GM21447 (cell line): Measurements from ENCODE around the gene YAP1.

Experiments used
- ATAC-seq: cut with Tn5 transposase; IDR thresholded peaks from one replicate; pipeline ENCODE4 v1.9.1; 2021; ENCODE audit not compliant: unreplicated experiment

The YAP1 gene

DNA sequence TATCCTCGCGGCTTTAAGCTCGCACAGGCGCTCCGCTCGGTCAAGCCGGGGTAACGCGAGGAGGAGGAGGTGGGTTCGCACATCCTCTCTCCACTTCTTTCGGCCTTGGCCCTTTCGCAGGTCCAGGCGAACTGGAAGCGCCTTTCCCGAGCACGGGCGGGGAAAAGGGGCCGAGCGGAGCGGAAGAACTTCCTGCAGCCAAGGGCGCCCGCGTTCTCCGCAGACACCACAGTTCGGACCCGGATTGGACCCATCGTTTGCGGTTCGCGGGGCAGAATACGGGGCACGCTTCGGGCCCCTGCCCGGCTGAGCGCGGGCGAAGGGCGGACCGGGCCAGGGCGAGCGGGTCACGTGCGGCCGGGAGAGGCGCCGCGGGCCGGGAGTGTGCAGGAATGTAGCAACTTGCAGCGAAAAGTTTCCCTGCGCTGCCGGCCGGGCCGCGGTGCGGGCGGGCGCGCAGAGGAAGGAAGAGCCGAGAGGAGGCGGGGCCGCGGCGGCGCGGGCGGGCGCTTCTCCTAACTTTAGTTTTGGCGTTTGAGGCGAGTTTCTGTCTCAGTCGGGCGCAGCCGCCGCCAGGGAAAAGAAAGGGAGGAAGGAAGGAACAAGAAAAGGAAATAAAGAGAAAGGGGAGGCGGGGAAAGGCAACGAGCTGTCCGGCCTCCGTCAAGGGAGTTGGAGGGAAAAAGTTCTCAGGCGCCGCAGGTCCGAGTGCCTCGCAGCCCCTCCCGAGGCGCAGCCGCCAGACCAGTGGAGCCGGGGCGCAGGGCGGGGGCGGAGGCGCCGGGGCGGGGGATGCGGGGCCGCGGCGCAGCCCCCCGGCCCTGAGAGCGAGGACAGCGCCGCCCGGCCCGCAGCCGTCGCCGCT lies at the start of gene YAP1:
YAP1 (plus strand) TSS at position 552 of the 865 bp plus-strand sequence. CDS start 402 bp downstream, outside the sequence.
- ATAC-seq: peak; percentile 91

- ATAC-seq: no peak
These were observed 49.0 kb upstream of the YAP1 start for GRCh38 chr11:102061276-102061675.

GRCh38 chr11:102062106-102062505 lies 48.1 kb upstream of the YAP1 start:
- no peak for ATAC-seq

DNA sequence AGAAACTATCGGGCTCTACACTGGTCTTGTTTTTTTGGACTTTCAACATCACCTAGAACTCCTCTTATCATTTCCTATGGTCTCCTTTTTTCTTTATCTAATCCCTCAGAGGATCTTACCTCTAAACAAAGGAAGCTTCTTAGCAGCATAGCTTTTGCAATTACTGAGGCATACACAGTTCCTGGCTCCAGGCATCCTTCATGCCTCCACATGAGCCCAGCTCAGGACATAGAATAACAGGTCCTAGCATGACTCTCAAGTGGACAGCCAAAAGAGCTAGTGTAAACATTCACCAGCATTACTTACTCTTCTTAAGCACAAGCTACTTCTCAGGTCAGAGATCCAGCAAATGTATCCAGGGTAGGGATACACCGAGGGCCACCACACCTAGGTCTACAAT lies 45.9 kb upstream of the YAP1 start:
- ATAC-seq: no peak

- ATAC-seq: no peak
These were observed 39.5 kb upstream of the YAP1 start for GRCh38 chr11:102070766-102071165.

DNA sequence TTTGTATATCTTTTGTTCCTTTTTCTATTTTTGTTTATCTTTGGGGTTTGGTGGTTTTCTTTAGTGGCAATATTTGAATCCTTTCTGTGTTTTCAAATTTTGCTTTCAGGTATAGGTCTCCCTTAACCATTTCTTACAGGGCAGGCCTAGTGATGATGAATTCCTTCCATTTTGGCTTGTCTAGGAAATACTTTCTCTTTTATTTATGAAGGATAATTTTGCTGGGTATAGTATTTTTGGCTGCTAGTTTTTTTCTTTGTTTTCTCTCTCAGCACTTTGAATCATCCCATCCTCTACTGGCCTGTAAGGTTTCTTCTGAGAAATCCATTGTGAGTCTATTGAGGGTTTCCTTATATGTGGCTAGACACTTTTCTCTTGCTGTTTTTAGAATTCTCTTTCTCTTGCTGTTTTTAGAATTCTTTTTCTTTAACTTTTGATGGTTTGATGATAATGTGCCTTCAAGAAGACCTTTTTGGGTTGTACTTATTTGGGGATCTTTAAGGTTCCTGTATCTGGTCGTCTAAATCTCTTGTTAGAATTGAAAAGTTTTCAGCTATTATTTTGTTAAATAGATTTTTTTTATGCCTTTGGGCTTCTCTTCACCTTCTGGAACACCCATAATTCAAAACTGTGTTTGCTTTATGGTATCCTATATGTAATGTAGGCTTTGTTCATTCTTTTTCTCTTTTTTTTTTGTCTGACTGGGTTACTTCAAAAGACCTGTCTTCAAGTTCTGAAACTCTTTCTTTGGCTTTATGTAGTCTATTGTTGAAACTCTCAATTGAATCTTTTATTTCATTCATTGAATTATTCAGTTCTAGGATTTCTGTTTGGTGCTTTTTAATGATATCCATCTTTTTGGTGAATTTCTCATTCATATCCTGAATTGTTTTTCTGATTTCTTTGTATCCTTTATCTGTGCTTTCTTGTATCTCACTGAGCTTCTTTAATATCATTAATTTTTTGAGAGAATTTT lies 38.5 kb upstream of the YAP1 start:
- ATAC-seq: no peak

GRCh38 chr11:102073253-102073652 lies 37.0 kb upstream of the YAP1 start:
- no peak for ATAC-seq

DNA sequence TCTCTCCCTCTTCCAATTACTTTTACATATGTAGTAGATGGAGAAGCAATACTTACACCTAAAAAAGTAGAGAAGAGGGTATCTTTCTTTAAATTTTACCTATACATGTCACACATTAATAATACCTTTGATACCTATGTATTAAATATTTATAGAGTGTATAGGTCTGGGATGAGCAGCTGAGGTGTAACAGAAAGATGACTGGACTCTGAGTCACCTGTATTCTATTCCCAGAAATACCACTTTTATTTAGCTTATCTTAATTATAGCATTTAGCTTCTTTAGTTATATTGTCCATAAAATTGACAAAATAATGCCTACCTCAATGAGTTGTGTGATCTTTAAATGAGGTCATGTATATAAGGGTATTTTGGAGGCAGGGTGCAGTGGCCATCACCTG lies 30.6 kb upstream of the YAP1 start:
- no peak for ATAC-seq

DNA sequence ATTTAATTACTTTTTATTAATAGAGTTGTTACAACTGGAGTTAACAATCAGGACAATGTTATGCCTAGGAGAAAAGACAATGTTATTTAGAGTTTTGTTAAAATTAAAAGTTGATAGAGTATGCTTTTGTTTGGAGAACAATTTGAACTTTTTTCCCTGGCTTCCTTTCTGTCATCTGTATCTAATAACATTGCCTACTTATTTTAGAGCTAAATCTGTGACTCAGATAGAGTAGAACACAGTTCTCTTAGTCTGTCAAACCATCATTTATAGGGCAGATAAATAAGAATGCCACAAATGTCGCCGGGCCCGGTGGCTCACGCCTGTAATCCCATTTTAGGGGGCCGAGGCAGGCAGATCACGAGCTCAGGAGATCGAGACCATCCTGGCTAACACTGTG lies 28.9 kb upstream of the YAP1 start:
- ATAC-seq: no peak

- ATAC-seq: no peak
These were observed 24.2 kb upstream of the YAP1 start for GRCh38 chr11:102085864-102086551.

GRCh38 chr11:102097186-102097585 lies 13.1 kb upstream of the YAP1 start:
- ATAC-seq: no peak

GRCh38 chr11:102099755-102100154 lies 10.5 kb upstream of the YAP1 start:
- no peak for ATAC-seq

GRCh38 chr11:102108734-102109440 lies 1.4 kb upstream of the YAP1 start:
- ATAC-seq: no peak

DNA sequence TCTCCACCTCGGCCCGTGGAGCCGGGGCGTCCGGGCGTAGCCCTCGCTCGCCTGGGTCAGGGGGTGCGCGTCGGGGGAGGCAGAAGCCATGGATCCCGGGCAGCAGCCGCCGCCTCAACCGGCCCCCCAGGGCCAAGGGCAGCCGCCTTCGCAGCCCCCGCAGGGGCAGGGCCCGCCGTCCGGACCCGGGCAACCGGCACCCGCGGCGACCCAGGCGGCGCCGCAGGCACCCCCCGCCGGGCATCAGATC lies 439 bp downstream of the YAP1 start:
- peak; percentile 16 for ATAC-seq

GRCh38 chr11:102111011-102111786 lies 952 bp downstream of the YAP1 start:
- peak; percentile 13 for ATAC-seq

GRCh38 chr11:102111787-102112508 lies 1.7 kb downstream of the YAP1 start:
- no peak for ATAC-seq

DNA sequence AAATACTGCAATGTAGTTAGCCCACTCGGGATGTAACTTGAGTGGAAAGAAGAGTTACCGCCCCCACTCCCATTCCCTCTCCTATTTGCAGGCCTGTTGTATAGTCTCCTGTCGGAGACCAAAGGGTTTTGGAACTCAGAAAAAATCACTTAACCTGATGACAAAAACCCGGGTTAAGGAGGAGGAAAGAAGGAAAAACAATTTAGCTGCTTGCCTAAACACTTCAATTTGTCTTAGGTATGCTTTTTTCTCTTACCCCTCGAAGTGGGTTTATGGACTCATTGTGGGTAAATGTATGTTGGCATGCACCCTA lies 2.2 kb downstream of the YAP1 start:
- no peak for ATAC-seq

- ATAC-seq: no peak
These were observed 3.8 kb downstream of the YAP1 start for GRCh38 chr11:102114032-102114431.

GRCh38 chr11:102115557-102115956 lies 5.3 kb downstream of the YAP1 start:
- no peak for ATAC-seq
